NCI-H2029 treated with DMSO at 0.1 percent for 48 hours (cell line): ENCODE measurements around the gene TIAM1.

Source experiments
- DNase-seq: peaks from one replicate; lab custom pipeline; 2025; lab: John Stamatoyannopoulos, UW

Gene TIAM1

DNA sequence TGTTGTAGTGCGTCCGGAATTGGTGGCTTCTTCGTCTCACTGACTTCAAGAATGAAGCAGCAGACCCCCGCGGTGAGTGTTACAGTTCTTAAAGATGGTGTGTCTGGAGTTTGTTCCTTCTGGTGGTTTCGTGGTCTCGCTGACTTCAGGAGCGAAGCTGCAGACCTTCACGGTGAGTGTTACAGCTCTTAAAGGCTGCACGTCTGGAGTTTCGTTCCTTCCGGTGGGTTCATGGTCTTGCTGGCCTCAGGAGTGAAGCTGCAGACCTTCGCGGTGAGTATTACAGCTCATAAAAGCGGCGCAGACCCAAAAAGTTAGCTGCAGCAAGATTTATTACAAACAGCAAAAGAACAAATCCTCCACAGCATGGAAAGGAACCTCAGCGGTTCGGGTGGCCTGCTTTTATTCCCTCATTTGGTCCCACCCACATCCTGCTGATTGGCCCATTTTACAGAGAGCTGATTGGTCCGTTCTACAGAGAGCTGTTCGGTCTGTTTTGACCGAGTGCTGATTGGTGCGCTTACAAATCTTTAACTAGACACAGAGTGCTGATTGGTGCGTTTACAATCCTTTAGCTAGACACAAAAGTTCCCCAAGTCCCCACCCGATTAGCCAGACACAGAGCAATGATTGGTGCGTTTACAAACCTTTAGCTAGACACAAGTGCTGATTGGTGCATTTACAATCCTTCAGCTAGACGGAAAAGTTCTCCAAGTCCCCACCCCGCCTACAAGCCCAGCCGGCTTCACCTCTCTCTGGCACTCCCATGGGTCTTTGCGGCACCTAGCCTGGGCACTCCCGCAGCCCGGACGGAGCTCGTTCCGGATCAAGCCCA, 256.2 kb downstream of the TIAM1 start:
- no peak for DNase-seq

DNA sequence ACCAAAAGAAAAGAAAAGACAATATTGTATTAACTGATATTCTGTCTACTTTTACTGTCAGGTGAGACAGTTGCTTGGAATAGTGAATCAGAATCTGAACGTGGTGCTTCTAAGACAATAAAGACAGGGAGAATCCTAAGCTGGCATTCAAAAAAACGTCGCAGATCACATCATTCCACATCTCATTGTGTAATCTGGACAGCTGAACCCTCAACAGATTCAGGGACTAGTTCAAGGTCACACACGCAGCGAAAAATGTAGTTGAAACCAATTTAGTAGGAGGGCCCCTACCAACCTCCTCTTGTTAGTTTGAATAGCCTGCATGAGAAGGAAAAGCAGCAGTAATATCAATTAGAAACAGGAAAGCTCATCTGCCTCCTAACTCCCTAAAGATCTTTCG, 259.4 kb downstream of the TIAM1 start:
- DNase-seq, result no peak

DNA sequence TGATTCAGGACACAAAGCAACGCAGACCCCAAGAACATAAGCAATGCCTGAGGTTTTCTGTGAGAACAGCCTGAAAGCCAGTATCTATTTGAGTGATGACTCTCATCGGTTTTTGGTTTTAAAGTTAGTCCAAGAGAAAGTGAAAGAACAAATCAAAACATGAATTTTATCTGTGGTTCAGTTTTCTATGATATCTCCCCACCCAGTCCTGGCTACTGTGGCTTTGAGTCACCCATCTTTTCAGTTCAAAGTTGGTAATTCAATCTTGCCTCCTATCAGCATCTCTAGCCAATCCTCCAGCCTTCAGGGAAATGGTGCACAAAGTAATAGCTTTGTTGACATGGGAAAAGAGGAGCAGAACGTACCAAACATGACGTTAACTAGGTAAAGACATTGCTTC, 265.3 kb downstream of the TIAM1 start:
- no peak for DNase-seq

DNA sequence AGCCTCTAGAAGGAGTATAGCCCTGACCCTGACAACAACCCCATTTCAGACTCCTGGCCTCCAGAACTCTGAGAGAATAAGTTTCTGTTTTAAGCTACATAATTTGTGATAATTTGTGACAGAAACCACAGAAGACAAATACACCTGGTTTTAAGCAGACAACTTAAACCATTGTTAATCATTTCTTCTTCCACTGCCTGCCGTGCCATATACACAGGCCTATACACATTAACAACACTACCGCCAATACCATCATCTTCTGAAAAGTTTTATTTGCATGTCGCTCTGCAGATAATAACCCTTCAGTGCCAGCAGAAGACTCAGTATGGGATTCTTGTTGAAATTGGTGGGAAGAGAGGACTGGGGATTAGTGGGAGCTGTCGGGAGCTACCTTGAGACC, 265.8 kb downstream of the TIAM1 start:
- no peak for DNase-seq

DNA sequence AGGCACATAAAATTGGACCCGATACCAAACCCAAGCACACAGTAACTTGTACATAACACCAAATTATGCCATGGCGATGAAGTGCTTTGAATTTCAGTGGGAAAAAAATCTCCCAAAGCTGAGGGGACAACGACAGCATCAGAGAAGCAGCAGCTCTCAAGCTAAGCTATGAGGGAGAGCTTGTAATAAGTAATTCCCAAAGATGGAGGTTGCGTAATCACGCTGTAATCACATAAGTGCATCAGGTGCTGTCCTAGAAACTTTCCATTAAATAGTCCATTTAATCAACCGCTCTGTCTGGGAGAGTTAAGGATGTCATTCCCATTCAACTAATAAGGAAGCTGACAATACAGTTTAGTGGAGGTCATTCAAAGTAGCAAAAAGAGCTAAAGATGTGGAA, 268.2 kb downstream of the TIAM1 start:
- no peak for DNase-seq

DNA sequence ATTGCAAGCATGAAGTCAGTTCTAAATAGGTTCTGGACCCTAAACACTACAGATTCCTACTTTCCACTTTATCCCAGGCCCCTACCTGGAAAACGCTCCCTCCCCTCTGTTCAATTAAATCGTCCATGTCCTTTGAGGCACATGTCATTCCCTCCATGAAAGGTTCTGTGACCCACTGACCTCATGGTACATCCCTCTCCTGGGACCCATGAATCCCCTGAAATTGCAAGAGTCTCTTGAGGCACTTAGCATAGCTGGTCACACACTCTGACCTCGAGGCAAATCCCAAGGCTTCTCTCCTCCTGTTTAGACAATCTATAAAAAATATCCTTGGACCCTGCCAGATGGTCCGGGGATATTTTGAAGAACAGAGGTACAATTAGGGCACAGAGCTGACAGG, 271.5 kb downstream of the TIAM1 start:
- no peak for DNase-seq
